H54 (cell line): ENCODE results near the gene CITED2.
"Not testable (repeated sequence)": the region's sequence is repeated elsewhere in the genome, so short reads cannot be mapped to it uniquely, and the experiment has no call there.

Experiments
- DNase-seq: peaks from one replicate; pipeline ENCODE4 v3.0.0; 2011; ENCODE audit warnings: low spot score, mixed read lengths; ENCODE audit not compliant: insufficient read length
- FAIRE-seq: peaks from 3 replicates; lab custom pipeline; 2011; peaks lifted over from hg19 to GRCh38; lab: Jason Lieb, UNC
- POLR2A ChIP-seq: IDR thresholded peaks from 2 replicates; pipeline ENCODE4 v1.6.1; 2011; ENCODE audit warnings: low read depth, mild to moderate bottlenecking, low read length

Gene CITED2, protein sequence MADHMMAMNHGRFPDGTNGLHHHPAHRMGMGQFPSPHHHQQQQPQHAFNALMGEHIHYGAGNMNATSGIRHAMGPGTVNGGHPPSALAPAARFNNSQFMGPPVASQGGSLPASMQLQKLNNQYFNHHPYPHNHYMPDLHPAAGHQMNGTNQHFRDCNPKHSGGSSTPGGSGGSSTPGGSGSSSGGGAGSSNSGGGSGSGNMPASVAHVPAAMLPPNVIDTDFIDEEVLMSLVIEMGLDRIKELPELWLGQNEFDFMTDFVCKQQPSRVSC

DNA sequence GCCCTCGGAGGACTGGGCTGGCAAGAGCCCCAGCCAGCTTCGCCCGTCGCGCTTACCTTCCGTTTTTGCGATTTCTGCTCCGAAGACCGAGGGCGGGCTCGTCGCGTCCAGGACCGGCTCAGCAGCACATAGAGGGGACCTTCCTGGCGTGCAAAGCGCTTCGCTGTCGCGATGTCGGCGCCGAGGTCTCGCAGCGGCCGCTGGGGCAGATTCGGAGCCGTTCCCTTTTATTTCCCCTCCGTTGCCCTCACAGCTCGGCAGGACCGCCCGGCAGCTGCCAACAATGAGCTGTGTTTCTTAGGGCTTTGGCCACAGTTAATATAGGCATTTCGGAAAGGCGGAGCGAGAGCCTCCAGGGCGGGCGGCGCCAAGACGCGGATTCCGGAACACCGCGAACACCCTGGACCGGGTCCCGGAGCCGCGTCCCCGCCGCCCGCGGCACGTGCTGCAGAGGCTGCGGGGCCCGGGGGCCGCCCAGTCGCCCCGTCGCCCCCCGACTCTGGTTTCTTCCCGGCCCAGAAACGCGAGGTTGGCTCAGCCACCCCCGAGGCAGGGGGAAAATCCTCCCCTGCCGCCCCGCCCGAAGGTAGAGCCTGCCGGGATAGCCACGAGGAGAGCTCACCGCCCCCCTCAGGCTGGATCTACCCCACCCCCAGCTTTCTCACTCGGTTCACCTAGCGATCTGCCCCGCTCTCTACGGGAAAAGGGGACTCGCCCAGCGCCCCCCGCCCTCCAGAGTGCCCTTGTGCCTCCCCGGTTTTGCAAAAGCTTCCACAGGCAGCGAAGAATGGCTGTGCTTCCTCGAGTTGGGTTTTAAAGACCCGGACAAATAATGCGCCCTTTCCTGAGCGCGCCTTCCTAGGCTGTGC is at the start of gene CITED2:
TSS of gene CITED2 (minus strand) at position 292 of the 869 bp plus-strand sequence. CDS start 704 bp downstream, outside the sequence.
- TF ChIP-seq POLR2A: peak; percentile 99

GRCh38 chr6:139423037-139423703 is 48.7 kb upstream of the CITED2 start:
- TF ChIP-seq POLR2A: no peak
- FAIRE-seq: no peak
- no peak for DNase-seq

More for the DNA sequence above, at the start of gene CITED2:
- no peak for FAIRE-seq
- peak; percentile 26 for DNase-seq

GRCh38 chr6:139422105-139423036 is 47.9 kb upstream of the CITED2 start:
- DNase-seq (no peak), FAIRE-seq (no peak)
- TF ChIP-seq POLR2A: no peak

- TF ChIP-seq POLR2A: no peak
- DNase-seq: no peak
- no peak for FAIRE-seq
Measured at GRCh38 chr6:139418481-139419132, 44.2 kb upstream of the CITED2 start.

GRCh38 chr6:139416146-139416545 is 41.7 kb upstream of the CITED2 start:
- no peak for FAIRE-seq
- TF ChIP-seq POLR2A: no peak
- DNase-seq: no peak

DNA sequence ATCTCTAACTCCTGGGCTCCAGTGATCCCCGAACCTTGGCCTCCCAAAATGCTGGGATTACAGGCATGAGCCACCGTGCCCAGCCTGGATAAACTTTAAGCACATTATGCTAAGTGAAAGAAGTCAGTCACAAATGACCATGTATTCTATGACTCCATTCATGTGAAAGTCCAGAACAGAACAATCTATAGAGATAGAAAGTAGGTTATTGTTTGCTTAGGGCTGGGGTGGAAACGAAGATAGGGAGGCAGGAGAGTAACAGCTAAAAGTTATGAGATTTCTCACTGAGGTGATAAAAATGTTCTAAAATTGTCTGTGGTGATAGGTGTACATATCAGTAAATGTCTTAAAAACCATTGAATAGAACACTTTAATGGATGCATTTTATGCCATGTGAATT is 40.9 kb upstream of the CITED2 start:
- no peak for DNase-seq
- no peak for FAIRE-seq

DNA sequence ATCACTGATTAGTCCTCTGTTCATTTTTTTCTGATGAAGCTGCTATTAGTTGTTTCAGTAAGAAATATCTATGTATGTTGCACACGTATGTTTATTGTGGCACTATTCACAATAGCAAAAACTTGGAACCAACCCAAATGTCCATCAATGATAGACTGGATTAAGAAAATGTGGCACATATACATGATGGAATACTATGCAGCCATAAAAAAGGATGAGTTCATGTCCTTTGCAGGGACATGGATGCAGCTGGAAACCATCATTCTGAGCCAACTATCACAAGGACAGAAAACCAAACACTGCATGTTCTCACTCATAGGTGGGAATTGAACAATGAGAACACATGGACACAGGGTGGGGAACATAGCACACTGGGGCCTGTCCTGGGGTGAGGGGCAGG is 37.7 kb upstream of the CITED2 start:
- DNase-seq, FAIRE-seq: not testable (repeated sequence)

More for the DNA sequence above, 40.9 kb upstream of the CITED2 start:
- TF ChIP-seq POLR2A: no peak

DNA sequence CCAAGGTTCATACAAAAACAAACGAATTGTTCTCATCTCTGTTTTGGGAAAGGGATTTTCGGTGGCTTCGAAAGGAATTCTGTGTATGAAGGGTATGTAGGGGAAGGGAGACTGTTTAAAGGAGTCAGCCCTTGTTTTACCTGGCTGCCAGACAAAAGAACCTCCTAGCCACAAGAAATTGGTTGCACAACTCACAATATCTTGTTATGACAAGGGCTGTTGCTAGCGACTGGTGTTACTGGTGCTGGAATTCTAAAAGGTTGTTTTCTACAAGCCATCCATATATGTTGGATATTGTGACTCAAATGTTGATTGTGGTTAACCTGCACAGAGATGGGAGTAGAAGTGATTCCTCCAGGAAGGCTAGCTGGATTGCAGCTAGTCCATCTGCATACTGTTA is 34.6 kb upstream of the CITED2 start:
- no peak for TF ChIP-seq POLR2A
- DNase-seq: no peak
- FAIRE-seq: no peak

DNA sequence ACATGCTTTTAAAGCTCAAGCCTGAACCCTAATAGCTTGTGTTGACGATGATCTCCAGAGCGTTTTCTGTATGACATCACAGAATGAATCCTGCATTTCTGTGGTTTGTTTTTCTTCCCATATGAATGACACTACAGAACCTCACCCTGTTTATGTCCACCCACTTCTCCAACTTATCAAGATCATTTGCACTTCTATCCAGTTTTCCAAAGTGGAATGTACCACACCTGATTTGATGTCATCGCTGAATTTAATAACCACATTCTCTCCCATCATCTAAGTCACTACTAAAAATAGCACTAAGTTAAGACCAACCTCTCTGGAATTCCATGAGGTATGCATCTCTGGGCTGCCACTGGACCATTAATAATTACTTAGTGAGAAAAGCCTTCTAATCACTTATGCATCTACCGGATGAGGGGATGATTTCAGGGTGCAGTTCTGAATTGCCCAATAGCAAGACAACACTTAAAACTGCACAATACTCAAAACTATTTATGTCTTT is 33.3 kb upstream of the CITED2 start:
- no peak for TF ChIP-seq POLR2A
- FAIRE-seq: no peak
- peak; percentile 13 for DNase-seq

DNA sequence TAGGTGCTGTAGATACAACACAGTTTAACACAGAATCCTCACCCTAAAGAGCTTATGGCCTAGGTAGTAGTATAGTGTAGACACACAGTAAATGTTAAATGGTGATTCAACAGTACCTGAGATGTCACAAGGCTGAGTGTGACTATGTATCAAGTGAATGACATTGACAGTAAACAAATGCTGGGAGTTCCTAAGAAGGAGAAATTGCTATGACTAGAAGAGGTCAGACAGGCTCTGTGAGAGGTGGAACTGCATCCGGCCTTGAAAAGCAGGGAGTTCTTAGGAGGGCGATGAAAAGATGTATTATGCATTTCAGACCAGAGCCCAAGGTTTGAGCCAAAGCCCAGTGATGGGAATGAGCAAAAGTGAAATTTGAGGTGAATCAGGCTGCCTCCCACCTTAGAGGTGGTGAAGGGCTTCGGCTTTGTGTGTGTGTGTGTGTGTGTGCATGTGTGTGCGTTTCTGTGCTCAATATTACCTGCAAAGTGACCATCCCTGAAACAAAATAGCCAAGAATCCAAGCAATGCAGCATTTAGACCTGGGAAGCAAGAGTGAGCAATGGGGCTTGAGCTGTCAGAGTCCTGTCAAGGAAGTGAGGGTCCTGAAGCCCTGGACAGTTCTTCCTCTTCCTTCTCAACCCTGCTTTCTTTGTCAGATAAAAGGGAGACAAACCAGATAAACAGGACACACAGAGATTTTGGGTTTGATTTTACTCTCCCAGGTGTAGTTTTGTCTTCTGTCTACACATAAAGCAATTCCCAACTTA is 32.3 kb upstream of the CITED2 start:
- no peak for TF ChIP-seq POLR2A
- FAIRE-seq (no peak), DNase-seq (no peak)

- DNase-seq (no peak), FAIRE-seq (no peak)
- TF ChIP-seq POLR2A: no peak
Measured at GRCh38 chr6:139402876-139403386, 28.5 kb upstream of the CITED2 start.
